Caco-2 (cell line): Measurements from ENCODE around the gene NMNAT3. TPM values are rescaled to one million over a fixed set of nuclear protein-coding genes. Genes with fewer than 3 reads are reported as not detected.

ENCODE experiments used
- BruUV-seq: library from RNA; stranded (reverse); fragments of 400-500 nt; replicated peaks from 2 replicates; lab custom pipeline; 2021; lab: Mats Ljungman, UMichigan
- CTCF ChIA-PET: fragments of 300-600 bp; sonication (Branson Sonifier 250); formaldehyde crosslinking; loops from one replicate; lab custom pipeline; 2022; ENCODE audit warnings: antibody characterized with exemption; lab: Charles Lee
- POLR2A ChIA-PET: fragments of 300-600 bp; sonication (Branson Sonifier 250); formaldehyde crosslinking; loops from one replicate; lab custom pipeline; 2022; ENCODE audit warnings: antibody characterized with exemption; lab: Charles Lee
- DNase-seq, 2 experiments: peaks; one replicate each; pipeline versions ENCODE4 v3.0.0 to v3.0.0-alpha.2; 2020 to 2022
- H3K27me3 ChIP-seq: replicated peaks from 2 replicates; pipeline ENCODE4 v1.6.0; 2011; ENCODE audit warnings: low read length; ENCODE audit not compliant: control insufficient read depth, insufficient read depth
- H3K36me3 ChIP-seq: 2 replicates; pipeline ENCODE4 v1.5.1; 2011; ENCODE audit warnings: low read length; ENCODE audit not compliant: control insufficient read depth, insufficient read depth
- H3K4me1 ChIP-seq: fragments of 250-450 bp; sonication (Bioruptor Pico); 2 replicates; pipeline ENCODE4 v1.5.1; 2020; ENCODE audit warnings: mild to moderate bottlenecking
- H3K4me3 ChIP-seq: 2 replicates; pipeline ENCODE4 v1.5.1; 2011; ENCODE audit warnings: low read depth, mild to moderate bottlenecking, control low read depth, low read length
- H3K9me3 ChIP-seq: fragments of 250-450 bp; sonication (Bioruptor Pico); 2 replicates; pipeline ENCODE4 v1.5.1; 2020; ENCODE audit warnings: mild to moderate bottlenecking, moderate library complexity
- H3K27ac Mint-ChIP-seq: one replicate; pipeline ENCODE4 v1.8.0; 2022; ENCODE audit warnings: mixed read lengths; ENCODE audit not compliant: unreplicated experiment
- H3K27me3 Mint-ChIP-seq: one replicate; pipeline ENCODE4 v1.8.0; 2022; ENCODE audit warnings: mixed read lengths; ENCODE audit not compliant: insufficient read depth, unreplicated experiment
- H3K36me3 Mint-ChIP-seq: one replicate; pipeline ENCODE4 v1.8.0; 2022; ENCODE audit warnings: mild to moderate bottlenecking, mixed read lengths; ENCODE audit not compliant: insufficient read depth, unreplicated experiment
- H3K4me1 Mint-ChIP-seq: one replicate; pipeline ENCODE4 v1.8.0; 2022; ENCODE audit warnings: low read depth, mixed read lengths; ENCODE audit not compliant: unreplicated experiment
- H3K4me3 Mint-ChIP-seq: one replicate; pipeline ENCODE4 v1.8.0; 2022; ENCODE audit warnings: mild to moderate bottlenecking, moderate library complexity, mixed read lengths; ENCODE audit not compliant: unreplicated experiment
- H3K9me3 Mint-ChIP-seq: one replicate; pipeline ENCODE4 v1.8.0; 2022; ENCODE audit warnings: mixed read lengths; ENCODE audit not compliant: unreplicated experiment
- intact Hi-C: fragments of 100-400 bp; cut with micrococcal nuclease; formaldehyde crosslinking; loops from one replicate; pipeline ENCODE4 v1.10.0; 2022; ENCODE audit not compliant: unreplicated experiment
- total RNA-seq: library from RNA; stranded (reverse); gene quantifications from 2 replicates; pipeline ENCODE4 v1.2.3, GENCODE V29; 2022
- TF ChIP-seq, protein P1 (sequence below), 2 experiments: fragments of 200-600 bp in 1 of 2; IDR thresholded peaks; 1 replicate in 1 of 2; 2 replicates in 1 of 2; pipeline versions ENCODE4 v1.5.1 to v1.8.0; 2011 to 2022; ENCODE audit warnings: antibody characterized with exemption in 1 of 2, control low read depth in 1 of 2, inconsistent platforms in 1 of 2, low read depth in 1 of 2, low read length in 1 of 2, mild to moderate bottlenecking in 1 of 2, moderate library complexity in 1 of 2; ENCODE audit not compliant: insufficient read depth in 1 of 2, severe bottlenecking in 1 of 2, unreplicated experiment in 1 of 2

NMNAT3 gene
- total RNA-seq, 1 experiment from 2014 or later: 17.6 TPM

DNA sequence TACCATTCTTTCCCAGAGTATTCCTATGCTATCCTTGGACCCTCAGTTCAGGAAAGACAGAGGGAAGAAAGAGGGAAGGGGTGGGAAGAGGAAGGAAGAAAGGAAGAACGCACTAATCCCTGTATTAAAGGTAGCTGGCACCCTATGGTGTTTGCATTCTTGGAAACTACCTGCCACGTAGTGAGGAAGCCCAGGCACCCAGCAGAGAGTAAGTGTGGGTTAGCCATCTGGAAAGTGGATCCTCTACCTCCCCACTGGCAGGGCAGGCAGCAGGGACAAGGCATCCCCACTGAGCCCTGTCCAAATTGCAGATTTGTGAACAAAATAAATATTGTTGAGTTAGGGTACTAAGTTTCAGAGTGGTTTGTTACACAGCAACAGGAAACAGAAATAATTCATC, 147.1 kb downstream of the NMNAT3 start:
- ChIA-PET POLR2A (no interaction called here), CTCF (no interaction called here)
- no peaks in the 10 kb centered on the region for H3K27me3 ChIP-seq
- H3K27ac Mint-ChIP-seq: no peak overlapping the region
- TF ChIP-seq, protein P1, sequence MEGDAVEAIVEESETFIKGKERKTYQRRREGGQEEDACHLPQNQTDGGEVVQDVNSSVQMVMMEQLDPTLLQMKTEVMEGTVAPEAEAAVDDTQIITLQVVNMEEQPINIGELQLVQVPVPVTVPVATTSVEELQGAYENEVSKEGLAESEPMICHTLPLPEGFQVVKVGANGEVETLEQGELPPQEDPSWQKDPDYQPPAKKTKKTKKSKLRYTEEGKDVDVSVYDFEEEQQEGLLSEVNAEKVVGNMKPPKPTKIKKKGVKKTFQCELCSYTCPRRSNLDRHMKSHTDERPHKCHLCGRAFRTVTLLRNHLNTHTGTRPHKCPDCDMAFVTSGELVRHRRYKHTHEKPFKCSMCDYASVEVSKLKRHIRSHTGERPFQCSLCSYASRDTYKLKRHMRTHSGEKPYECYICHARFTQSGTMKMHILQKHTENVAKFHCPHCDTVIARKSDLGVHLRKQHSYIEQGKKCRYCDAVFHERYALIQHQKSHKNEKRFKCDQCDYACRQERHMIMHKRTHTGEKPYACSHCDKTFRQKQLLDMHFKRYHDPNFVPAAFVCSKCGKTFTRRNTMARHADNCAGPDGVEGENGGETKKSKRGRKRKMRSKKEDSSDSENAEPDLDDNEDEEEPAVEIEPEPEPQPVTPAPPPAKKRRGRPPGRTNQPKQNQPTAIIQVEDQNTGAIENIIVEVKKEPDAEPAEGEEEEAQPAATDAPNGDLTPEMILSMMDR (IDR thresholded peaks at IDR 0.05; ENCODE audit: insufficient read depth in 1 of 2, low read depth in 1 of 2, low read length in 1 of 2, severe bottlenecking in 1 of 2, unreplicated experiment in 1 of 2): no peak
- H3K9me3 Mint-ChIP-seq: no peaks in the 10 kb centered on the region
- DNase-seq: no peak
- H3K36me3 Mint-ChIP-seq: no peaks in the 10 kb centered on the region
- H3K9me3 ChIP-seq: no peaks in the 10 kb centered on the region
- intact Hi-C loops: no loop called here
- no peaks in the 10 kb centered on the region for H3K36me3 ChIP-seq
- H3K4me1 Mint-ChIP-seq: peaks cover 15% of the 10 kb centered on the region
- no peaks in the 10 kb centered on the region for H3K27me3 Mint-ChIP-seq
- no peak overlapping the region for H3K4me3 ChIP-seq
- H3K4me1 ChIP-seq: peaks cover 10% of the 10 kb centered on the region
- no peak overlapping the region for H3K4me3 Mint-ChIP-seq
- BruUV-seq: no TSS peak

DNA sequence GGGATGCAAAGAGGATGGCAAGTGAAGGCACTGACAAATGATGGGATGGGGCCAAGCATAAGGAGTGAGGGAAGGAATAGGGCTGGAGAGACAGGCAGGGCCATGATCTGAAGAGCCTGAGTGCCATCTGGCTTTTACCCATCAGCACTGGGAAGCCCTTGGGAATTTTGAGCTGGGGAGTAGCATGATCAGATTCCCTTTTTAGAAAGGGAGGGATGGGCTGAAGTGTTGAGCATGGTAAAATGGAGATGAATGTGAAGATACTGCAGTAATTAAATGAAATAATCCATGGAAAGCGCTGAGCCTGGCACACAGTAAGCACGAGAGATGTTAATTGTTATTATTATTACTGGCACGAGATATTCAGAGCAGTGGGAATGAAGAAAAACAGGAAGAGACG, 148.1 kb downstream of the NMNAT3 start:
- Histone ChIP-seq H3K9me3 (no peaks in the 10 kb centered on the region), H3K4me1 (peaks cover 2% of the 10 kb centered on the region), H3K4me3 (no peak overlapping the region), H3K36me3 (no peaks in the 10 kb centered on the region), H3K27me3 (no peaks in the 10 kb centered on the region)
- POLR2A ChIA-PET: no interaction called here
- H3K27me3 Mint-ChIP-seq: no peaks in the 10 kb centered on the region
- peaks cover 6% of the 10 kb centered on the region for H3K4me1 Mint-ChIP-seq
- CTCF ChIA-PET: no interaction called here
- TF ChIP-seq, protein P1 (IDR thresholded peaks at IDR 0.05; ENCODE audit: insufficient read depth in 1 of 2, low read depth in 1 of 2, low read length in 1 of 2, severe bottlenecking in 1 of 2, unreplicated experiment in 1 of 2): no peak
- no peaks in the 10 kb centered on the region for H3K36me3 Mint-ChIP-seq
- no TSS peak for BruUV-seq
- no peaks in the 10 kb centered on the region for H3K9me3 Mint-ChIP-seq
- intact Hi-C loops: no loop called here
- no peak overlapping the region for H3K4me3 Mint-ChIP-seq
- no peak for DNase-seq
- no peak overlapping the region for H3K27ac Mint-ChIP-seq

DNA sequence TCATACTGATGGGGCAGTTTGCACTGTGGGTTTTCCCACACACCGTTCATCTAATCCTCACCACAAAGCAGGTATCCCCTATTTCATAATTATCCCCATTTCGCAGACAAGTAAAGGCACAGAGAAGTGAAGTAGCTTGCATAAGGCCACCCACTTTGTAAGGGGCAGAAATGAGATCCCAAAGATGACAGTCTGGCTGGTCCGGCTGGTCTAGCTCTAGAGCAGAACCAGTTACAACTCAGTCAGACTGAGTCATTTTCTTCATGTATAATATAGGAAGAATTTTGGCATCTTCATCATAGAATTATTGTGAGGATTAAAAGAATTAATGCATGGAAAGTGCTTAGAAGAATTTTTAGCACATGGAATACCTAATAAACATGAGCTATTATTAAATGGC, 148.8 kb downstream of the NMNAT3 start:
- H3K36me3 Mint-ChIP-seq: no peaks in the 10 kb centered on the region
- DNase-seq: no peak
- CTCF ChIA-PET: no interaction called here
- H3K4me3 ChIP-seq: no peak overlapping the region
- H3K9me3 Mint-ChIP-seq: no peaks in the 10 kb centered on the region
- H3K27me3 ChIP-seq: no peaks in the 10 kb centered on the region
- POLR2A ChIA-PET: no interaction called here
- H3K4me3 Mint-ChIP-seq: no peak overlapping the region
- H3K27ac Mint-ChIP-seq: no peak overlapping the region
- H3K4me1 Mint-ChIP-seq: peaks cover 6% of the 10 kb centered on the region
- no peaks in the 10 kb centered on the region for H3K27me3 Mint-ChIP-seq
- BruUV-seq: no TSS peak
- H3K9me3 ChIP-seq: no peaks in the 10 kb centered on the region
- no peaks in the 10 kb centered on the region for H3K4me1 ChIP-seq
- intact Hi-C loops: no loop called here
- no peaks in the 10 kb centered on the region for H3K36me3 ChIP-seq
- TF ChIP-seq, protein P1 (IDR thresholded peaks at IDR 0.05; ENCODE audit: insufficient read depth in 1 of 2, low read depth in 1 of 2, low read length in 1 of 2, severe bottlenecking in 1 of 2, unreplicated experiment in 1 of 2): no peak
